HPDE6-E6E7 (cell line): Measurements from ENCODE around the gene SYCN.
A peak's percentile ranks its signal among the peaks of the same experiment; 100 is the strongest.
"Not testable (repeated sequence)": the region's sequence is repeated elsewhere in the genome, so short reads cannot be mapped to it uniquely, and the experiment has no call there.

Experiments used
- DNase-seq: peaks from one replicate; pipeline ENCODE4 v3.0.0; 2011; ENCODE audit warnings: missing footprints; ENCODE audit errors: extremely low spot score

Gene SYCN

GRCh38 chr19:39224910-39225309 lies 20.8 kb upstream of the SYCN start:
- no peak for DNase-seq

GRCh38 chr19:39223703-39224279 lies 19.7 kb upstream of the SYCN start:
- peak; percentile 48 for DNase-seq

GRCh38 chr19:39219108-39219507 lies 15.0 kb upstream of the SYCN start:
- not testable (repeated sequence) for DNase-seq

- DNase-seq: no peak
These were observed 14.4 kb upstream of the SYCN start for GRCh38 chr19:39218230-39219007.

GRCh38 chr19:39217094-39217493 lies 13.0 kb upstream of the SYCN start:
- no peak for DNase-seq

- not testable (repeated sequence) for DNase-seq
These were observed 11.3 kb upstream of the SYCN start for GRCh38 chr19:39215323-39215722.

GRCh38 chr19:39212375-39212742 lies 8.3 kb upstream of the SYCN start:
- DNase-seq: no peak

GRCh38 chr19:39211731-39212374 lies 7.8 kb upstream of the SYCN start:
- no peak for DNase-seq

- no peak for DNase-seq
These were observed 5.1 kb upstream of the SYCN start for GRCh38 chr19:39209196-39209595.

GRCh38 chr19:39208175-39208795 lies 4.2 kb upstream of the SYCN start:
- DNase-seq: no peak

- no peak for DNase-seq
These were observed 3.3 kb upstream of the SYCN start for GRCh38 chr19:39207293-39207836.

- no peak for DNase-seq
These were observed 2.1 kb upstream of the SYCN start for GRCh38 chr19:39206122-39206521.

GRCh38 chr19:39205449-39205764 lies 1.3 kb upstream of the SYCN start:
- DNase-seq: no peak

GRCh38 chr19:39202998-39203355 lies 1.1 kb downstream of the SYCN start:
- DNase-seq: no peak

GRCh38 chr19:39200803-39201115 lies 3.3 kb downstream of the SYCN start:
- no peak for DNase-seq

- DNase-seq: no peak
These were observed 3.8 kb downstream of the SYCN start for GRCh38 chr19:39200066-39200802.

GRCh38 chr19:39199025-39199424 lies 5.0 kb downstream of the SYCN start:
- no peak for DNase-seq

- DNase-seq: no peak
These were observed 6.3 kb downstream of the SYCN start for GRCh38 chr19:39197808-39198207.

GRCh38 chr19:39196860-39197562 lies 7.1 kb downstream of the SYCN start, which contains the start of gene NCCRP1:
TSS of gene NCCRP1 (plus strand) at chr19:39196964. CDS start at chr19:39196983, 19 bp downstream.
- DNase-seq: no peak

GRCh38 chr19:39196320-39196719 lies 7.7 kb downstream of the SYCN start:
- no peak for DNase-seq

GRCh38 chr19:39195755-39196154 lies 8.3 kb downstream of the SYCN start:
- no peak for DNase-seq
